Measurements from ENCODE around the gene RRH.

Gene RRH

DNA sequence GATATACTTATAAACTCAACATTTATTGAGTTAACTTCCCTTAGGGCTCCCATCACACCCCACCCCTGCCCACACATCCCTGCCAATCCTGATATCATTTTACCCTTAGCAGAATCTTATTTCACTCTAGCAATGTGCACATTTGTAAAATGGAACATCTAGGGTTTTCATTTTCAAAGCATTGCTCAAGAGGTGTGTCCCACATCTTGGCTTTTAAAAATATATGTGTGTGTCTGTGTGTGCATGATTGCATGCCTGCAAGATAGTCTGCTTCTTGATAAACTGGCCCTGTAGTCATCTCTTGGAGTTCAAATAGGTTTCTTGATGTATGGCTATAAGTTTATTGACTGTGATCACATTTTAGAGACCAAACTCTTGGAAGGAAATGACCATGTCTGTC is 58.5 kb downstream of the RRH start:
- Histone ChIP-seq H3K9ac (ENCODE audit: low read depth in 1 of 2, low read length in 2 of 2) (no peak overlapping the region), H3K4me3 (ENCODE audit: low read depth in 1 of 2, low read length in 2 of 2) (no peak overlapping the region), H3K9me3 (ENCODE audit: control insufficient read depth in 1 of 2, low read length in 2 of 2) (no peaks in the 10 kb centered on the region), H3K4me1 (ENCODE audit: control insufficient read depth in 1 of 2, insufficient read depth in 2 of 2, low read length in 2 of 2) (no peaks in the 10 kb centered on the region), H3K27me3 (ENCODE audit: control insufficient read depth in 1 of 2, insufficient read depth in 2 of 2, low read length in 2 of 2) (no peaks in the 10 kb centered on the region), H3K36me3 (ENCODE audit: control insufficient read depth in 1 of 2, insufficient read depth in 2 of 2, low read length in 2 of 2) (no peaks in the 10 kb centered on the region), H3K27ac (ENCODE audit: low read depth, low read length) (no peak overlapping the region)

DNA sequence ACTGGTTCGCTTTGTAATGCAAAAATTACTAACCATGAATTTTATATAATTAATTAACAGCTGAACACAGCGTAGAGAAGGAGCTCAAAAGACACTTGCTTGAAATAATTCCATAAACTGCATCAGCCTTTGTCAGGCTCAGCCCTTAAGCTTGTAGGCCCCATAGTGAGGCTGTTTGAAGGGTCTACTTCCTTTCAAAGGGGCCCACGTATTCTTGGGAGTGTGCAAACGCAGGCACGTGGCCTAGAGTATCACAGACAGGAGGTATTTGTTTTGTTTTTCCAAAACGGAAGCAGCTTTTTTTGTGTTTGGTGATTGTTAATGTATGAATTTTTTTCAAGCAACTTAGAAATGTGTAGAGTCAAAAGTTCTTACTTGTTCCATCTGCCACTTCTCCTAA is 59.3 kb downstream of the RRH start:
- Histone ChIP-seq H3K9ac (ENCODE audit: low read depth in 1 of 2, low read length in 2 of 2) (no peak overlapping the region), H3K4me1 (ENCODE audit: control insufficient read depth in 1 of 2, insufficient read depth in 2 of 2, low read length in 2 of 2) (no peaks in the 10 kb centered on the region), H3K27me3 (ENCODE audit: control insufficient read depth in 1 of 2, insufficient read depth in 2 of 2, low read length in 2 of 2) (no peaks in the 10 kb centered on the region), H3K9me3 (ENCODE audit: control insufficient read depth in 1 of 2, low read length in 2 of 2) (no peaks in the 10 kb centered on the region), H3K4me3 (ENCODE audit: low read depth in 1 of 2, low read length in 2 of 2) (no peak overlapping the region), H3K27ac (ENCODE audit: low read depth, low read length) (no peak overlapping the region), H3K36me3 (ENCODE audit: control insufficient read depth in 1 of 2, insufficient read depth in 2 of 2, low read length in 2 of 2) (no peaks in the 10 kb centered on the region)

DNA sequence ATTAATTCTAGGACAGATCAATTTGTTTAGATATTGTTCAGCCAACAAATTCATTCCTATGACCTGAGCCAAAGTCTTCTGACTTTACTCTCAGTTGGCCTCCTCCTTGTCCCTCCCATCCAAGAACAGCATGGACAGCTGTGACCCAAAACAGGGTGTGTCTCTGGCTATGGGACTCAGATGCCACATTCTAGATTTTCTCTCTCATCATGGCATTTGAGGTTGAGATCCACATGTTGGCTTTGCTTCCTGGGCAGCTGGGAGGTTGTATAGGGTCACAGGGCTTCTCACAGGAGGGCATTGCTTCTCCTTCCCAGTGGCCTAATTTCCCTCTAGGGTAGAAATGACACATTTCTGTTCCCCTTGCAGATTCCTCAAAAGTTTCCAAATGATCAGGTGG is 62.3 kb downstream of the RRH start:
- H3K4me1 ChIP-seq (ENCODE audit: control insufficient read depth in 1 of 2, insufficient read depth in 2 of 2, low read length in 2 of 2): no peaks in the 10 kb centered on the region
- no peaks in the 10 kb centered on the region for H3K36me3 ChIP-seq (ENCODE audit: control insufficient read depth in 1 of 2, insufficient read depth in 2 of 2, low read length in 2 of 2)
- no peaks in the 10 kb centered on the region for H3K9me3 ChIP-seq (ENCODE audit: control insufficient read depth in 1 of 2, low read length in 2 of 2)
- H3K9ac ChIP-seq (ENCODE audit: low read depth in 1 of 2, low read length in 2 of 2): no peak overlapping the region
- no peak overlapping the region for H3K4me3 ChIP-seq (ENCODE audit: low read depth in 1 of 2, low read length in 2 of 2)
- H3K27me3 ChIP-seq (ENCODE audit: control insufficient read depth in 1 of 2, insufficient read depth in 2 of 2, low read length in 2 of 2): no peaks in the 10 kb centered on the region
- H3K27ac ChIP-seq (ENCODE audit: low read depth, low read length): no peak overlapping the region
